HL-60 (cell line): ENCODE data around the gene GCNT4.

Experiments
- DNase-seq, 2 experiments: peaks; one replicate each; pipeline ENCODE4 v3.0.0-alpha.2; 2010 to 2020; ENCODE audit warnings: low read depth in 1 of 2, low spot score in 1 of 2
- H3K27ac ChIP-seq: fragments of 250-450 bp; sonication (Bioruptor Pico); replicated peaks from 2 replicates; pipeline ENCODE4 v1.5.1; 2020; ENCODE audit warnings: mild to moderate bottlenecking, moderate library complexity
- H3K27me3 ChIP-seq: fragments of 250-450 bp; sonication (Bioruptor Pico); 2 replicates; pipeline ENCODE4 v1.5.1; 2021; ENCODE audit warnings: mild to moderate bottlenecking, moderate library complexity; ENCODE audit not compliant: insufficient read depth, poor library complexity, severe bottlenecking
- H3K4me3 ChIP-seq: replicated peaks from 2 replicates; pipeline ENCODE4 v1.5.1; 2011; ENCODE audit warnings: mild to moderate bottlenecking, control low read depth, low read length; ENCODE audit not compliant: insufficient read depth
- CTCF ChIP-seq: IDR thresholded peaks from one replicate; pipeline ENCODE4 v1.5.1; 2011; ENCODE audit warnings: low read length, control low read depth, inconsistent platforms; ENCODE audit not compliant: insufficient read depth
- GABPA ChIP-seq: IDR thresholded peaks from 2 replicates; pipeline ENCODE4 v1.6.1; 2012; ENCODE audit warnings: low read depth
- POLR2AphosphoS5 ChIP-seq: IDR thresholded peaks from 2 replicates; pipeline ENCODE4 v1.6.1; 2012; ENCODE audit warnings: low read depth
- REST ChIP-seq: IDR thresholded peaks from 2 replicates; pipeline ENCODE4 v1.6.1; 2012; ENCODE audit warnings: low read depth; ENCODE audit not compliant: insufficient replicate concordance
- SPI1 ChIP-seq: IDR thresholded peaks from 2 replicates; pipeline ENCODE4 v1.6.1; 2012; ENCODE audit warnings: low read depth, mild to moderate bottlenecking, borderline replicate concordance

The GCNT4 gene

GRCh38 chr5:75078027-75078426, 25.7 kb upstream of the GCNT4 start:
- Histone ChIP-seq H3K27me3 (no peaks in the 10 kb centered on the region), H3K4me3 (no peak overlapping the region), H3K27ac (no peak overlapping the region)
- TF ChIP-seq CTCF = no peak
- TF ChIP-seq SPI1 = no peak
- no peak for TF ChIP-seq POLR2AphosphoS5
- TF ChIP-seq GABPA = no peak
- no peak for TF ChIP-seq REST
- no peak for DNase-seq

- H3K4me3 ChIP-seq = no peak overlapping the region
- no peak overlapping the region for H3K27ac ChIP-seq
- TF ChIP-seq GABPA (no peak), POLR2AphosphoS5 (no peak), CTCF (no peak), SPI1 (no peak), REST (no peak)
- H3K27me3 ChIP-seq = no peaks in the 10 kb centered on the region
- no peak for DNase-seq
Observed at GRCh38 chr5:75072061-75072460, 19.7 kb upstream of the GCNT4 start.

GRCh38 chr5:75071100-75071499, 18.7 kb upstream of the GCNT4 start:
- no peak for TF ChIP-seq GABPA
- TF ChIP-seq POLR2AphosphoS5 = no peak
- TF ChIP-seq REST = no peak
- no peak for TF ChIP-seq SPI1
- TF ChIP-seq CTCF = no peak
- DNase-seq = no peak
- no peak overlapping the region for H3K27ac ChIP-seq
- no peak overlapping the region for H3K4me3 ChIP-seq
- no peaks in the 10 kb centered on the region for H3K27me3 ChIP-seq
